ENCODE data around the gene MXRA7.
"Not testable (repeated sequence)": the region's sequence is repeated elsewhere in the genome, so short reads cannot be mapped to it uniquely, and the experiment has no call there.

Gene MXRA7

DNA sequence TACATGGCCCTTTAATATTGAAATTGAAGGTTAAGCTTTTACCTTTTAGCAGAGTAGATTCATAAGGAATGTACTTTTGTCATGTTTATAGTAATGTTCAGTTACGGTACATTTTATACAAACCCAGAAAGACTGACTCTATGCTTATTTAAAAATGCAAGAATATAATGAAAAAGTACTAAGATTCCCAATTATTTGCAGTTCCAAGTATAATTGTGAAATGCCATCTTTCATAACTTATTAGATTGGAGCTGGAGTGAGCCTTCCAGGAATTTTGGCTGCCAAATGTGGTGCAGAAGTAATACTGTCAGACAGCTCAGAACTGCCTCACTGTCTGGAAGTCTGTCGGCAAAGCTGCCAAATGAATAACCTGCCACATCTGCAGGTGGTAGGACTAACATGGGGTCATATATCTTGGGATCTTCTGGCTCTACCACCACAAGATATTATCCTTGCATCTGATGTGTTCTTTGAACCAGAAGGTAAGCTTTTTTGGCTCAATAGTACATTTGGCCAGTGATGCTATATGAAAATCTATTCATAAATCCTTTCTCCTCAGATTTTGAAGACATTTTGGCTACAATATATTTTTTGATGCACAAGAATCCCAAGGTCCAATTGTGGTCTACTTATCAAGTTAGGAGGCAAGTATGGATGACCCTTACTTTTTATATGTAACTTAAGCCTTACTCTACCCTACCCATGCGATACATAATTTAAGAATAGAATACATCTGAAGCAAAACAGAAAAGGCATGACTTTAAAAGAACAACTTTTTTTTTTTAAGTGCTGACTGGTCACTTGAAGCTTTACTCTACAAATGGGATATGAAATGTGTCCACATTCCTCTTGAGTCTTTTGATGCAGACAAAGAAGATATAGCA lies 22.2 kb upstream of the MXRA7 start:
- TF ChIP-seq, protein P1, sequence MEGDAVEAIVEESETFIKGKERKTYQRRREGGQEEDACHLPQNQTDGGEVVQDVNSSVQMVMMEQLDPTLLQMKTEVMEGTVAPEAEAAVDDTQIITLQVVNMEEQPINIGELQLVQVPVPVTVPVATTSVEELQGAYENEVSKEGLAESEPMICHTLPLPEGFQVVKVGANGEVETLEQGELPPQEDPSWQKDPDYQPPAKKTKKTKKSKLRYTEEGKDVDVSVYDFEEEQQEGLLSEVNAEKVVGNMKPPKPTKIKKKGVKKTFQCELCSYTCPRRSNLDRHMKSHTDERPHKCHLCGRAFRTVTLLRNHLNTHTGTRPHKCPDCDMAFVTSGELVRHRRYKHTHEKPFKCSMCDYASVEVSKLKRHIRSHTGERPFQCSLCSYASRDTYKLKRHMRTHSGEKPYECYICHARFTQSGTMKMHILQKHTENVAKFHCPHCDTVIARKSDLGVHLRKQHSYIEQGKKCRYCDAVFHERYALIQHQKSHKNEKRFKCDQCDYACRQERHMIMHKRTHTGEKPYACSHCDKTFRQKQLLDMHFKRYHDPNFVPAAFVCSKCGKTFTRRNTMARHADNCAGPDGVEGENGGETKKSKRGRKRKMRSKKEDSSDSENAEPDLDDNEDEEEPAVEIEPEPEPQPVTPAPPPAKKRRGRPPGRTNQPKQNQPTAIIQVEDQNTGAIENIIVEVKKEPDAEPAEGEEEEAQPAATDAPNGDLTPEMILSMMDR (IDR thresholded peaks at IDR 0.05; ENCODE audit: unreplicated experiment in 3 of 3) = no peak
- Mint-ChIP-seq H3K4me3 (peak overlapping the region; percentile 97 to 99 (median 99)), H3K27me3 (ENCODE audit: low read depth) (no peaks in the 10 kb centered on the region), H3K36me3 (ENCODE audit: low read depth) (peaks cover 43% of the 10 kb centered on the region), H3K9me3 (no peaks in the 10 kb centered on the region), H3K27ac (peak overlapping the region; percentile 17 to 29 (median 28)), H3K4me1 (peaks cover 34% of the 10 kb centered on the region)

DNA sequence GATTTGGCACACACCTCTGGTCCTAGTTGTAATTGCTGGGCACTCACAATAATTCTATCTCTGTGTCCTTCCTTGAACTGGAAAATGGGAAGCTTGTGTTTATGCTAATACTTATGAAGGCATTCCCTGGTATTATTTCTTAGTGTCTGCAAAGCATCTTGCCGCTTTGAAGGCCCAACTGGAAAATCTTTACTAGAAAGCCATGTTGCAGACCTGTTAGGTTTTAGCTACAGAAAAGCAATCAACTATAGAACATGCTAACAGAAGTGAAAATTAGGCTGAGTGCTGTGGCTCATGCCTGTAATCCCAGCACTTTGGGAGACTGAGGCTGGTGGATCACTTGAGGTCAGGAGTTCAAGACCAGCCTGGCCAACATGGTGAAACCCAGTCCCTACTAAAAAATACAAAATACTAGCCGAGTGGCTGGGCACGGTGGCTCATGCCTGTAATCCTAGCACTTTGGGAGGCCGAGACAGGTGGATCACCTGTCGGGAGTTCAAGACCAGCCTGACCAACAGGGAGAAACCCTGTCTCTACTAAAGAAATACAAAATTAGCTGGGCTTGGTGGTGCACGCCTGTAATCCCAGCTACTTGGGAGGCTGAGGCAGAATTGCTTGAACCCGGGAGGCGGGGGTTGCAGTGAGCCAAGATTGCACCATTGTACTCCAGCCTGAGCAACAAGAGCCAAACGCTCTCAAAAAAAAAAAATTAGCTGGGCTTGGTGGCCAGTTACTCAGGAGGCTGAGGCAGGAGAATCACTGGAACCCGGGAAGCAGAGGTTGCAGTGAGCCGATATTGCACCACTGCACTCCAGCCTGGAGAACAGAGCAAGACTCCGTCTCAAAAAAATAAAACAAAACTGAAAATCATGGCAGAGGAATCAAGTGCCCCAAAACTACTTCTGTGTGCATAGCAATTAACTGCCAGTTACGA lies 21.3 kb upstream of the MXRA7 start:
- H3K27me3 Mint-ChIP-seq (ENCODE audit: low read depth); H3K9me3 Mint-ChIP-seq: not testable (repeated sequence)
- peak overlapping the region in 1 of 3 experiments; percentile 35 for H3K27ac Mint-ChIP-seq
- peaks cover 43% of the 10 kb centered on the region for H3K36me3 Mint-ChIP-seq (ENCODE audit: low read depth)
- H3K4me3 Mint-ChIP-seq = peak overlapping the region in 1 of 3 experiments; percentile 34
- H3K4me1 Mint-ChIP-seq = peaks cover 41% of the 10 kb centered on the region

DNA sequence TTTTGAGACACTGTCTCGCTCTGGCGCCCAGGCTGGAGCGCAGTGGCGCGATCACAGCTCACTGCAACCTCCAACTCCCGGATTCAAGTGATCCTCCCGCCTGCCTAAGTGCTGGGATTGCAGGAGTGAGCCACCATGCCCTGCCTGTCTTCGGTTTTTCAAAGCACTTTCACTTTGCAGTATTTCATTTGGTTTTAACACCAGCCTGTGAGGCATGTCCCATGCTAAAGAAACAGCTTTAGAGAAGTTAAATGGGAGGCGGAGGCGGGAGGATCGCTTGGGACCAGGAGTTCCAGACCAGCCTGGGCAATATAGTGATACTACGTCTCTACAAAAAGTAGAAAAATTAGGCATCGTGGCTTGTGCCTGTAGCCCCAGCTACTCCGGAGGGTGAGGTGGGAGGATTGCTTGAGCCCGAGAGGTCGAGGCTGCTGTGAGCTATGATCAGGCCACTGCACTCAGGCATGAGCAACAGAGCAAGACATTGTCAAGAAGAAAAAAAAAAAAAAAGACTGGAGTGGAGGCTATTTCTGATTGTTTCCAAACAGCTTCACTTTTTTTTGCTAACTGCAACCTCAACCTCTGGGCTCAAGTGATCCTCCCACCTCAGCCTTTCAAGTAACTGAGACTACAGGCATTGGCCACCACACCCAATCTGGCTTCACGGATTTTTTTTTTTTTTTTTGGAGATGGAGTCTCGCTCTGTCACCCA lies 17.1 kb upstream of the MXRA7 start:
- peaks cover 19% of the 10 kb centered on the region for H3K4me1 Mint-ChIP-seq

DNA sequence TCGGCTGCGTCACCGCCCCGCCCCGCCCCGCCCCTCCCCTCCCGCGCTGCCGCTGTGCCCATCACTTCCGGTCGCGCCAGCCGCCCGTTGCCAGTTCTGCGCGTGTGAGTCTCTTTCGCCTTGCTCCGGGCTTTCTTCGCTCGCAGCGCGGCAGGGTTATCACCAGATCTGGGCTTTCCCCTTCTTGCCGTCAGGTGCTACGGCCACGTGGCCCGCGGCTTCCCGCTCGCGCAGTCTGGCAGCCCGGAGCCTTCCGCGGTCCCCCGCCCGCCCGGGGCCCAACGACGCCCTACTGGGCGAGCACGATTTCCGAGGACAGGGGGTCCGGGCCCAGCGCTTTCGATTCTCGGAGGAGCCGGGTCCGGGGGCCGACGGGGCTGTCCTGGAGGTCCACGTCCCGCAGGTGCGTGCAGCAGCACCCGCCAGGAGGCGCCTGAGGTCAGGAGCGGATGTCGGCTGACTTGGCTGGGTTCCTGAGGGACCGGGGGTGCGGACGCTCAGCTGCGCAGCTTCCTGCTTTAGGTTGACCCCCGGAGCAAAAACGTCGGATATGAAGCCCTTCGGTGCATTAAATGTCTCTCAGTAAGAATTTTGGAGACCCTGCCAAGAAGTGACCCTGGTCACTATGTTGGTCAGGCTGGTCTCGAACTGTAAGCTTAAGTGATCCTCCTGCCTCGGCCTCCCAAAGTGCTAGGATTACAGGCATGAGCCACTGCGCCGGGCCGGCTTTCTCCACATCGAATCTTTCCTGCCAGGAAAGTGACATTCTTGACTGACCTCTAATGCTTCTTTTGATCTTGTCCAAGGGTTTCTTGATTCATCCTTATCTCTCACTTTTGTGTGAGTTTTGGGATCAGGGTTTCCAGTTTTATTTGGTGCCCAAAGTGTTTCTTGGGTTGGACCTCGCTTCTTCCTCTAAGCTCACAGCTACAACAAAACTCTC lies 16.3 kb upstream of the MXRA7 start, which contains the start of gene METTL23:
Gene METTL23 (plus strand): TSS at position 64 of the 943 bp plus-strand sequence. CDS start 2,872 bp downstream, outside the sequence.
- Mint-ChIP-seq H3K4me3 (peak within 1 kb of the TSS; percentile 96 to 98 (median 98)), H3K4me1 (peaks cover 18% of the 10 kb centered on the region), H3K27ac (peak within 1 kb of the TSS; percentile 81 to 96 (median 96)), H3K9me3 (no peaks in the 10 kb centered on the region), H3K36me3 (ENCODE audit: low read depth) (peaks cover 26% of the 10 kb centered on the region), H3K27me3 (ENCODE audit: low read depth) (no peaks in the 10 kb centered on the region)
- TF ChIP-seq, protein P1 (IDR thresholded peaks at IDR 0.05; ENCODE audit: unreplicated experiment in 3 of 3) = peak; percentile 65 to 74 (median 66)

More for the DNA sequence above, 17.1 kb upstream of the MXRA7 start:
- H3K4me3 Mint-ChIP-seq = peak overlapping the region; percentile 96 to 98 (median 98)
- peaks cover 26% of the 10 kb centered on the region for H3K36me3 Mint-ChIP-seq (ENCODE audit: low read depth)
- H3K27me3 Mint-ChIP-seq (ENCODE audit: low read depth) = no peaks in the 10 kb centered on the region
- no peaks in the 10 kb centered on the region for H3K9me3 Mint-ChIP-seq
- TF ChIP-seq, protein P1 (IDR thresholded peaks at IDR 0.05; ENCODE audit: unreplicated experiment in 3 of 3) = no peak
- peak overlapping the region; percentile 81 to 96 (median 94) for H3K27ac Mint-ChIP-seq

DNA sequence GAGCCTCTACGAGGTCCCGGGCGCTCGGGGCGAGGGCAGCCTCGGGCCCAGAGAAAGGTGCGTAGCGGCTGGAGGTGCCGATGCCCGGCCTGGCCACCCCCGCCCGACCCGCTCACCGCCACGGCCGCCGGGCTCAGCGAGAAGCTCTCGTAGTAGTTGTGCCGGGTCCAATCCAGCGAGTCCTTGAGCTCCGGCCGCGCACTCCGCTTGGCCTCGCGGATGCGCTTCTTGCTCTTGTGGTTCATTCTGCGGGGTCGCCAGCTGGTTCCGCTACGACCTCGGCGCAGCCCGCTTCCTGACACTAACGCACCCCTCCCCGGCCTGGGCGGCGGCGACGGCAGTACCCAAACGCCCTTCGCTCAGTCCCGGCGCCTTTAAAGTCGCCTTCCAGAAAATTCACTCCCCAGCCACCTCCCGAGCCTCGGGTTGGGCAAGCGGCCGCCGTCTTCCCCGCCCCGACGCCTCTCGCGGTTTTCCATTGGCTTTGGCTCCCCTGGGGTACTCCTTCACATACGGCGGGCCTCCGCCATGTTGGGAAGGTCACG lies 15.5 kb upstream of the MXRA7 start, which contains the start of gene JMJD6:
Gene JMJD6 (minus strand): TSS at position 376 of the 545 bp plus-strand sequence. CDS start 131 bp downstream, at position 245.
- H3K4me3 Mint-ChIP-seq = peak within 1 kb of the TSS; percentile 96 to 98 (median 98)
- peaks cover 18% of the 10 kb centered on the region for H3K4me1 Mint-ChIP-seq
- H3K36me3 Mint-ChIP-seq (ENCODE audit: low read depth) = peaks cover 28% of the 10 kb centered on the region
- H3K27ac Mint-ChIP-seq = peak within 1 kb of the TSS; percentile 81 to 96 (median 96)
- no peaks in the 10 kb centered on the region for H3K9me3 Mint-ChIP-seq
- no peaks in the 10 kb centered on the region for H3K27me3 Mint-ChIP-seq (ENCODE audit: low read depth)
- TF ChIP-seq, protein P1 (IDR thresholded peaks at IDR 0.05; ENCODE audit: unreplicated experiment in 3 of 3) = no peak

Data from nephron (organoid).